ENCODE measurements around the gene CXCR1. TPM values are rescaled to one million over a fixed set of nuclear protein-coding genes. Genes with fewer than 3 reads are reported as not detected.
A peak's percentile ranks its signal among the peaks of the same experiment; 100 is the strongest.
"Not testable (repeated sequence)": the region's sequence is repeated elsewhere in the genome, so short reads cannot be mapped to it uniquely, and the experiment has no call there.

Gene CXCR1
- total and polyA plus RNA-seq, 5 donors: 0.09 to 0.82 (median 0.26) TPM; not detected in 1

DNA sequence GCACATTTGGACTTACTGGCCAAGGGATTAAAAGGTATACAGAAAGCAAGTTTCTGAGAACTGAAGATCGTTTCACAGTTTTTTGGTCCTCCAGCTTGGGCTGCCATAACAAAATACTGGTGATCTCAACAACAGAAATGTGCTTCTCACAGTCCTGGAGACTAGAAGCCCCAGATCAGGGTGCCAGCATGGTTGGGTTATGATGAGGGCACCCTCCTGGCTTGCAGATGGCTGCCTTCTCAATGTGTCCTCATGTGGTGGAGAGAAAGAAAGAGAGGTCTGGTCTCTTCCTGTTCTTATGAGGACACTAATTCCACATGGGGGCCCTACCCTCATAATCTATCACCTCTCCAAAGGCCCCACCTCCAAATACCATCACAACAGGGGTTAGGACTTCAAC is 20.1 kb upstream of the CXCR1 start:
- WGBS: 63% methylated on average over 1 of the region's 1 CpG
- no peaks in the 10 kb centered on the region for H3K27me3 ChIP-seq (ENCODE audit: control insufficient read depth, insufficient read depth)
- H3K27ac ChIP-seq (ENCODE audit: low read length): no peak overlapping the region
- H3K4me1 ChIP-seq (ENCODE audit: control insufficient read depth, insufficient read depth, low read length): no peaks in the 10 kb centered on the region
- DNase-seq (no peak), ATAC-seq (no peak)
- intact Hi-C loops (cut with DNase I): loop anchor here in 2 of 4 donors (5.0 kb wide), 1 partner anchor 70 kb away; no protein-coding TSS in a partner anchor
- H3K9me3 ChIP-seq (ENCODE audit: control insufficient read depth, low read length): no peaks in the 10 kb centered on the region
- no peak overlapping the region for H3K4me3 ChIP-seq (ENCODE audit: low read length)

DNA sequence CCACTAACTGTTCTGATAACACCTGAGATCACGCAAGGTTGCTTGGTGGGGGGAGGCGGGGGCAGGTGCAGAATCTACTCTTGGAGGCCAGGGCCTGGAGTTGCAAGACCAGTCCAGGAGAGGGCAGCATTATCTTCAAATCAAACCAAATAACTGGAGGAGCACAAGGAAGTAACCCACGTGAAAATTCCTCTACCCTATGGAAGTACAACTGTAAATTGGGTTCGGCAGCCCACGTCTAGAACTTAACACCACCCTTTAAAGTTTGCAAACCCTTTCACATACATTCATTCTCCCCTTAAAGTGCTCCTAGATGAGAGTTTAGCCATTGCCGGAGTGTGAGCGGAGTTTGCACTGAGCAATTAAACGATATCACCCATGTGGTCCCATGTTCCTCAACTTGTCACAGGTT is 19.6 kb upstream of the CXCR1 start:
- WGBS: 35% methylated on average over 8 of the region's 8 CpGs
- intact Hi-C loops (cut with DNase I): loop anchor here in 2 of 4 donors (5.0 kb wide), 1 partner anchor 71 kb away; no protein-coding TSS in a partner anchor
- DNase-seq (peak; percentile 45 to 81 (median 64)), ATAC-seq (peak; percentile 92 to 93)
- no peaks in the 10 kb centered on the region for H3K4me1 ChIP-seq (ENCODE audit: control insufficient read depth, insufficient read depth, low read length)
- H3K9me3 ChIP-seq (ENCODE audit: control insufficient read depth, low read length): no peaks in the 10 kb centered on the region
- H3K27me3 ChIP-seq (ENCODE audit: control insufficient read depth, insufficient read depth): no peaks in the 10 kb centered on the region
- H3K4me3 ChIP-seq (ENCODE audit: low read length): no peak overlapping the region
- H3K27ac ChIP-seq (ENCODE audit: low read length): no peak overlapping the region

DNA sequence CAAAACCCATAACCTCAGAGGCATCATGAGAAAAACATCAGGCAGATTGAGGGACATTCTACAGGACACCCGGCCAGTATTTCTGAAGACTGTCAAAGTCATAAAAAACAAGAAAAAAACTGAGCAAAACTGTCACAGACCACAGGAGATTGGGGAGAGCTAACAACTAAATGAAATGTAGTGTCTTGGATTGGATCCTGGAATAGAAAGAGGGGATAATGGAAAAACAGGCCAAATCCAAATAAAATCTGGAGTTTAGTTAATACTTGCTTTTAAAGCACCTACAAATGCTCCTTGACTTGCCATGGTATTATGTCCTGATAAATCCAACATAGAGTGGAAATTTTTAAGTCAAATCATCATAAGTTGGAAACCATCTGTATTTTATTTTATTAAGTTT is 17.6 kb upstream of the CXCR1 start:
- no peak overlapping the region for H3K27ac ChIP-seq (ENCODE audit: low read length)
- no peaks in the 10 kb centered on the region for H3K4me1 ChIP-seq (ENCODE audit: control insufficient read depth, insufficient read depth, low read length)
- H3K9me3 ChIP-seq (ENCODE audit: control insufficient read depth, low read length): no peaks in the 10 kb centered on the region
- intact Hi-C loops (cut with DNase I): no loop called here
- no peak overlapping the region for H3K4me3 ChIP-seq (ENCODE audit: low read length)
- no peaks in the 10 kb centered on the region for H3K27me3 ChIP-seq (ENCODE audit: control insufficient read depth, insufficient read depth)
- DNase-seq: no peak
- ATAC-seq: no peak
- 84% methylated on average over 1 of the region's 1 CpG for whole genome bisulfite sequencing

DNA sequence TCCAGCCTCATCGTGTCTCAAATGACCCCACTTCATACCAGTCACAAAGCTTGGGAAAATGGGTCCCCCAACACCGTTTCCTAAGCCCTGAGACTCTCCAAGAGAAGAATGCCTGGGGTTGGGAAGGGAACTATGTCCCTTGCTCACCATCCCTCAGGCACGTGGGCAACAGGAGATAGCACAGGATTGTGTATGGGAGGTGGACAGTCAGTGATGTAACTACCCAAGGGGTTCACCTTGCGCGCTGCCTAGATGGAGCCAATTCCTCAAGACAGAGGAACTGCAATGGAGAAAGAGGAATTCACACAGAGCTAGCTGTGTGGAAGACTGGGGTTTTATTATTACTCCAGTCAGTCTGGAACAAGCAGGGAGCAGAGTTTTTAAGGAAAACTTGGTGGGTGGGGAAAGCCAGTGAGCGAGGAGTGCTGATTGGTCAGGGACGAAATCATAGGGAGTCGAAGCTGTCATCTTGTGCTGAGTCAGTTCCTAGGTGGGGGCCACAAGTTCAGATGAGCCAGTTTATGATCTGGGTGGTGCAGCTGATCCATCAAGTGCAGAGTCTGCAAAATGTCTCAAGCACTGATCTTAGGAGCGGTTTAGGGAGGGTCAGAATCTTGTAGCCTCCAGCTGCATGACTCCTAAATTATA is 13.8 kb upstream of the CXCR1 start:
- H3K27me3 ChIP-seq (ENCODE audit: control insufficient read depth, insufficient read depth): no peaks in the 10 kb centered on the region
- ATAC-seq: no peak
- DNase-seq: no peak
- no peak overlapping the region for H3K4me3 ChIP-seq (ENCODE audit: low read length)
- 61% methylated on average over 9 of the region's 9 CpGs for WGBS
- intact Hi-C loops (cut with DNase I): no loop called here
- H3K27ac ChIP-seq (ENCODE audit: low read length): no peak overlapping the region
- no peaks in the 10 kb centered on the region for H3K4me1 ChIP-seq (ENCODE audit: control insufficient read depth, insufficient read depth, low read length)
- H3K9me3 ChIP-seq (ENCODE audit: control insufficient read depth, low read length): no peaks in the 10 kb centered on the region

DNA sequence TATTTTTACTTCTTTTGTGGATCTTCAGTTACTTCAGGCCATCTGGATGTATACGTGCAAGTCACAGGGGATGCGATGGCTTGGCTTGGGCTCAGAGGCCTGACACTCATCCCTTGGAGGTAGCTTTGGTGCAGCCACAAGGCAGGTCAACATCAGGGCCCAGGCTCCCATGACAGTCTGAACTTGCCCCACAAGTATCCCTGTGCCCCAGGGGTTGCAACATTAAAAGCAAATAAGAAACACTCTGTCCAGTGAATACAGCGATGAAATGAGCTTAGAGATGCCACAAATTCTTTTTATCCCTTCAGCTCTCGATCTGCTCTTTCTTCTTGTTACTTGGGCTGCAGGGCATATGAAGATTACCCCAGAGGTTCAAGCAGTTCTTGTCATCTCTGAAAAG is 13.0 kb upstream of the CXCR1 start:
- Histone ChIP-seq H3K9me3 (ENCODE audit: control insufficient read depth, low read length) (no peaks in the 10 kb centered on the region), H3K27me3 (ENCODE audit: control insufficient read depth, insufficient read depth) (no peaks in the 10 kb centered on the region), H3K27ac (ENCODE audit: low read length) (no peak overlapping the region), H3K4me1 (ENCODE audit: control insufficient read depth, insufficient read depth, low read length) (no peaks in the 10 kb centered on the region), H3K4me3 (ENCODE audit: low read length) (no peak overlapping the region)
- WGBS: 90% methylated on average over 4 of the region's 4 CpGs
- intact Hi-C loops (cut with DNase I): no loop called here
- ATAC-seq (no peak), DNase-seq (no peak)

DNA sequence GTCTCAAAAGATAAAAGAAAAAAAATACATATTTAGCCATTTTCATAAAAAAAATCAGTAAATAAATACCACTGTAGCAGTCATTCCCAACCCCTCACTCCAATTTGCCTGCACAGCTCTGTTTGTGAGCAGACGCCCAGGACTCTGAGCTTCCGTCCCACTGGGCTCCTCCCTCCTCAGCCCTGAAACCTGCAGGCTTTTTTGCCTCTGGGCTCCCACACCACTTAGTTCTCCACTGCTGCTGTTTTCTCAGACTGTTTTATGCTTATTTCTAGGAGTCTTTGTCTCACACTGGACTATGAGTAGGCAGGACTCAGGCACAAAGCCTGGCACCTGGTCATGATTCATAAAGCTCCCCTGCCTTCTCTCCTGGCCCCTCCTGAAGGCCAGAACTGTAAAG is 6.1 kb upstream of the CXCR1 start:
- Histone ChIP-seq H3K4me1 (ENCODE audit: control insufficient read depth, insufficient read depth, low read length) (no peaks in the 10 kb centered on the region), H3K4me3 (ENCODE audit: low read length) (no peak overlapping the region), H3K27ac (ENCODE audit: low read length) (no peak overlapping the region), H3K9me3 (ENCODE audit: control insufficient read depth, low read length) (no peaks in the 10 kb centered on the region), H3K27me3 (ENCODE audit: control insufficient read depth, insufficient read depth) (no peaks in the 10 kb centered on the region)
- no peak for DNase-seq
- ATAC-seq: no peak
- 75% methylated on average over 2 of the region's 2 CpGs for whole genome bisulfite sequencing
- intact Hi-C loops (cut with DNase I): no loop called here

DNA sequence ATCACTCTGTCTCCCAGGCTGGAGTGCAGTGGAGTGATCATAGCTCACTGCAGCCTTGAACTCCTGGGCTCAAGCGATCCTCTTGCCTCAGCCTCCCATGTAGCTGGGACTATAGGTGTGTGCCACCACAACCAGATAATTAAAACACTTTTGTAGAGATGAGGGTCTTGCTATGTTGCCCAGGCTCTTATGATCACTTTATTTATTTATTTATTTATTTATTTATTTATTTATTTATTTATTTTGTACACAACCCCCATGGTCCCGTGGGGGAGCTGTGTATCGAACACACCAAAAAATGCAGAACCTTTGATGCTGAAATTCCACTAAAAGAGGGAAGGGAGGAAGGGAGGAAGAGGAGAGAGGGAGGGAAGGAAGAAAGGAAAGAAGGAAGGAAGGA is 5.0 kb upstream of the CXCR1 start:
- H3K4me3 ChIP-seq (ENCODE audit: low read length); intact Hi-C loops (cut with DNase I); H3K27ac ChIP-seq (ENCODE audit: low read length); ATAC-seq; H3K27me3 ChIP-seq (ENCODE audit: control insufficient read depth, insufficient read depth); DNase-seq; H3K9me3 ChIP-seq (ENCODE audit: control insufficient read depth, low read length); H3K4me1 ChIP-seq (ENCODE audit: control insufficient read depth, insufficient read depth, low read length): not testable (repeated sequence)
- 88% methylated on average over 3 of the region's 3 CpGs for WGBS

DNA sequence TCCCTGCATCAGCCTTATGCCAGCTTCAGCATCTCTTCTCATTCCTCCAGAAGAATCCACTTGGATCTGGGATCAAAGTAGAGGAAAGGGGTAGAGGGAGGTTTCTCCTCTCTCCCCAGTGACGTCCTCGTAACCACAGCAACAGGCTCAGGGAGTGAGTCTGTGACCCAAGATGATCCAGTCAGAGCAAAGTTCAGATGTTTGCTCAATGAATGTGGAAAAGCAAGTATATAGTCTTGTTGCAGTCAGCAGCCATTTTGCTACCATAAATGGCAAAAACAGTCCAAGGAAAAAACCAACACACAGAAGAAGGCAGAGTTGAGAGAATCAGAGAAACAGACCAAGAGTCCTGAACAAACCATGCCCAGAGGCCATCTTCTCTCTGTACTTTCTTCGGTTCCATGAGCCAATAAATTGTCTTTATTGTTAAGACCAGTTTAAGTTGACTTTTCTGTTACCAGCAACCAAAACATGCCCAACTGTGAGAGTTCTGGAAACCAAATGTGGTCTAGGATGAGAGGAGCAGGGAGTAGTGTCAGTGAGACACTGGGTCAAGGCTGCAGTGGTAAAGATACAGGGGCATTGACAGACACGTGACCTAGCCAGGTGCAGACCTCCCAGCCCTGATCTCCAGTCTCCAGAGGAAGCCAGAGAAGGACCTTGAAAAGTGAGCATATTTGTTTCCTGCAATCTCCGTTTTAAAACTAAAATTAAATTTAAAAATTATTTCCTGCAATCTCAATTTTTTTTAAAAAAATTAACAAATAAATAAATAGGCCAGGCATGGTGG is 3.2 kb upstream of the CXCR1 start:
- DNase-seq (no peak), ATAC-seq (no peak)
- no peak overlapping the region for H3K4me3 ChIP-seq (ENCODE audit: low read length)
- H3K9me3 ChIP-seq (ENCODE audit: control insufficient read depth, low read length): no peaks in the 10 kb centered on the region
- no peak overlapping the region for H3K27ac ChIP-seq (ENCODE audit: low read length)
- no peaks in the 10 kb centered on the region for H3K4me1 ChIP-seq (ENCODE audit: control insufficient read depth, insufficient read depth, low read length)
- 69% methylated on average over 5 of the region's 5 CpGs for WGBS
- intact Hi-C loops (cut with DNase I): no loop called here
- no peaks in the 10 kb centered on the region for H3K27me3 ChIP-seq (ENCODE audit: control insufficient read depth, insufficient read depth)

DNA sequence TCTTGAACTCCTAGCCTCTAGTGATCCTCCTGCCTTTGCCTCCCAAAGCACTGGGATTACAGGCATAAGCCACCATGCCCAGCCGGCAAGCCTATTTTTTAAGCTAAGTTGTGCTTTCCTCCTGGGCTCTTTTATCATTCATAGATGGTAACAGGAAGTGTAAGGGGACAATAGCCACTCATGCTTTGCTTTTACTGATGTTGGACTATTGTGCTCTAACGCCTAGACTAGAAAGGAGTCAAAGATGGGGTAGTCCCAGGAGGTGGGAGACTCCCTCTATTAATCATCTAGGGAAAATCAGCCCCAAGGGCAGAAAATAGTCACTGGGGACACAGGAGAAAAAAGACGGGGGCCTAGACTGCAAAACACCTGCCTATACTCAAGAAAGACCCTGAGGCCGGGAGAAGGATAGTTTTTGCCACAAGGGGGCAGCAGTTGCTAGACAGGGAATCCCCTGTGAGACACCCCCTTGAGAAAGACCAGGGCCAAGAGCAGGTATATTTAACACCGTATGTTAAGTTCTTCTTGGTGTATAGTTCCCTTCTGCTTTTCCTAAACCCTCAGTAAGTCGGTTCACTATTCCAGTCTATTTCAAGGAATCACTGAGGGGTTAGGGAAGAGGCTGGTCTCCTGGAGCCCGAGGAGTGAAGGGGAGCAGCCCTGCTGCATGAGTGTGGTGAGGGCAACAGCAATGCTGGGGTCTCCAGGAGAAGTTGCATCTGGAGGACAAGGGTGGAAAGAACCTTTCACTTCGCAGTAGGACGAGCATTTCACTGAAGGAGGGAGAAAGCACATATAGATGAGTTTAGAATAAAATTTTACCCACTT is 2.1 kb upstream of the CXCR1 start:
- Histone ChIP-seq H3K27ac (ENCODE audit: low read length) (no peak overlapping the region), H3K9me3 (ENCODE audit: control insufficient read depth, low read length) (no peaks in the 10 kb centered on the region), H3K4me3 (ENCODE audit: low read length) (no peak overlapping the region), H3K4me1 (ENCODE audit: control insufficient read depth, insufficient read depth, low read length) (no peaks in the 10 kb centered on the region), H3K27me3 (ENCODE audit: control insufficient read depth, insufficient read depth) (no peaks in the 10 kb centered on the region)
- DNase-seq (peak in 2 of 3 donors; percentile 30 to 60), ATAC-seq (peak; percentile 36 to 54)
- intact Hi-C loops (cut with DNase I): no loop called here
- WGBS: 41% methylated on average over 9 of the region's 9 CpGs

DNA sequence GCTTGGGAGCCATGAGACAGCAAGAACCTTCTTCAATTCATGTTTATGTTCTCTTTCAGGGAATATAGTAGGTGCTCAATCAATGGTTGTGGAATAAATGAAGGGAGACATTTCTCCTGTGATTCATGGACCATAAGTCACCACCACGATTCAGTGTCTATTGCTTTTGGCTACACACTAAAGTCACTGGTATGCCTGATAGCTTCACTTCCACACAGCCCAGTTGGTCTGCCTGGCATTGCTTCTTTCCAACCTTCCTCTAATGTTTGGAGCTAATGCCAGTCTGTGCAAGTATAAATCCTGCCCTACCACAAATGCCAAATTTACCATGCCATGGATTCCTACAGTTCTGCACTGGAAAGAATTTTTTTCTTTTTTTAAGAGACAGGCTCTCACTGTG is 1.3 kb upstream of the CXCR1 start:
- DNase-seq (no peak), ATAC-seq (no peak)
- Histone ChIP-seq H3K4me1 (ENCODE audit: control insufficient read depth, insufficient read depth, low read length) (no peaks in the 10 kb centered on the region), H3K9me3 (ENCODE audit: control insufficient read depth, low read length) (no peaks in the 10 kb centered on the region), H3K27ac (ENCODE audit: low read length) (no peak overlapping the region), H3K27me3 (ENCODE audit: control insufficient read depth, insufficient read depth) (no peaks in the 10 kb centered on the region), H3K4me3 (ENCODE audit: low read length) (no peak overlapping the region)
- WGBS: 67% methylated on average over 1 of the region's 1 CpG
- intact Hi-C loops (cut with DNase I): no loop called here

DNA sequence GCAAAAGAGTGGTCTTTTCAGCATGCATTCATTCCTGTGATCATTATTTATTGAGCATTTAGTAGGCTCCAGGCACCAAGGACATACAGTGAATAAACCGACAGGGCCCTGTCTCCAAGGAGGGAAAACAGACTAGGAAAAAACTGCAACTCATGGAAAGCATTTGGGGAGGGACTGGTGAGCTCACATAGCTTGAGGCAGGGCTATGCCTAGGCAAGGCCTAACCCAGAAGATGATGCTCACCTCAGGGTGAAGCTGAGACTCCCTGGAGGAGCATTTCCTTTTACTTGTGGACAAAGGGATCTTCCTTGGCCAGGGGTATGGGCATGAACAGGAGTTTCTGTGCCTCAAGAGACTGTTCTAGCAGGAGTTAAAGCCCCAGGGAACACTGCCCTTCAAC is 3.9 kb downstream of the CXCR1 start:
- intact Hi-C loops (cut with DNase I): no loop called here
- H3K27me3 ChIP-seq (ENCODE audit: control insufficient read depth, insufficient read depth): no peaks in the 10 kb centered on the region
- no peak overlapping the region for H3K4me3 ChIP-seq (ENCODE audit: low read length)
- DNase-seq (no peak), ATAC-seq (no peak)
- 86% methylated on average over 1 of the region's 1 CpG for WGBS
- no peaks in the 10 kb centered on the region for H3K9me3 ChIP-seq (ENCODE audit: control insufficient read depth, low read length)
- no peaks in the 10 kb centered on the region for H3K4me1 ChIP-seq (ENCODE audit: control insufficient read depth, insufficient read depth, low read length)
- H3K27ac ChIP-seq (ENCODE audit: low read length): no peak overlapping the region
